T-helper 2 cell treated with Interferon-gamma antibody and Interleukin-4, amounts not matched to agents 5 μg/mL and 100 μg/mL, for 36 hours (primary cell): ENCODE data around the gene TMC2.

ENCODE experiments used
- DNase-seq: peaks from one replicate; pipeline ENCODE4 v3.0.0; 2021; ENCODE audit warnings: low spot score
- H3K27ac Mint-ChIP-seq: one replicate; pipeline ENCODE4 v1.8.0; 2021; ENCODE audit warnings: mild to moderate bottlenecking, mixed read lengths
- H3K27me3 Mint-ChIP-seq: one replicate; pipeline ENCODE4 v1.8.0; 2021; ENCODE audit warnings: low read depth, mixed read lengths
- H3K36me3 Mint-ChIP-seq: one replicate; pipeline ENCODE4 v1.8.0; 2021; ENCODE audit warnings: low read depth, mixed read lengths
- H3K4me1 Mint-ChIP-seq: one replicate; pipeline ENCODE4 v1.8.0; 2021; ENCODE audit warnings: low read depth, mixed read lengths
- H3K4me3 Mint-ChIP-seq: one replicate; pipeline ENCODE4 v1.8.0; 2022; ENCODE audit warnings: mild to moderate bottlenecking, moderate library complexity, mixed read lengths
- H3K9me3 Mint-ChIP-seq: one replicate; pipeline ENCODE4 v1.8.0; 2021; ENCODE audit warnings: mixed read lengths

TMC2 gene

DNA sequence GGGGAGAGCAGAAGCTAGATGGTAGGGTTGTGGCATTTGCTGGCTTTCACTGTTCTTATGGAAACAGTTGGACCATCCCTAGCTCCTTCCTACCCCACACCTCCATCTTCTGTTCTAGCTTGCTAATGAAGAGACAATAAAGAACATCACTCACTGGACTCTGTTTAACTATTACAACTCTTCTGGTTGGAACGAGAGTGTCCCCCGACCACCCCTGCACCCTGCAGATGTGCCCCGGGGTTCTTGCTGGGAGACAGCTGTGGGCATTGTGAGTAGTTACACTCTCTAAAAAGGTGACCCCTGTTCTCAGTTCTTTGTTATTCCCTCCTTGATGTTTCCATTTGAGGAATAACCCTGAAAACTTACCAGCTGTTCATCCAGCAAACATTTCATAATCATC, 75.7 kb downstream of the TMC2 start:
- peaks cover 15% of the 10 kb centered on the region for H3K27me3 Mint-ChIP-seq
- H3K36me3 Mint-ChIP-seq: no peaks in the 10 kb centered on the region
- DNase-seq: no peak
- H3K4me1 Mint-ChIP-seq: no peaks in the 10 kb centered on the region
- no peak overlapping the region for H3K4me3 Mint-ChIP-seq
- no peak overlapping the region for H3K27ac Mint-ChIP-seq
- peaks cover 5% of the 10 kb centered on the region for H3K9me3 Mint-ChIP-seq

DNA sequence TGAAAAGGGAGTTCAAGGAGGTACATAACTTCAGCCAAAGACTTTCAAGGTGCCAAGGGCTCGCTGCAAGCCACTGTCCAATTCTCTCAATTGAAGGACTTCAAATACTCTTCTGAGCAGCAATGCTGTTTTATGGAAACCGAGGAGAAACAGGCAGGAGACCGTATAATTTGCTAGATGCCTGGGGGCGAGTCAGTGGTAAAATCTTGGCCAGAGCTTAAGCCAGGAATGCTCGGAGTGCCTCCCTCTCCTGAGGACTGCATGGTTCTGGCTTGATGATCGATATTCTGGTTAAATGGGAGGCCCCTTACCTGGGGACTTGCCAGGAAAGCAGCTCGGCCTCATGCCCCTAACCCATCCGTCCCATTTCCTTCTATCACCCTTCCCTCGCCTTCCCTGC, 80.3 kb downstream of the TMC2 start:
- no peak overlapping the region for H3K27ac Mint-ChIP-seq
- H3K4me1 Mint-ChIP-seq: no peaks in the 10 kb centered on the region
- no peak overlapping the region for H3K4me3 Mint-ChIP-seq
- H3K27me3 Mint-ChIP-seq: peaks cover 9% of the 10 kb centered on the region
- H3K9me3 Mint-ChIP-seq: no peaks in the 10 kb centered on the region
- DNase-seq: no peak
- no peaks in the 10 kb centered on the region for H3K36me3 Mint-ChIP-seq

DNA sequence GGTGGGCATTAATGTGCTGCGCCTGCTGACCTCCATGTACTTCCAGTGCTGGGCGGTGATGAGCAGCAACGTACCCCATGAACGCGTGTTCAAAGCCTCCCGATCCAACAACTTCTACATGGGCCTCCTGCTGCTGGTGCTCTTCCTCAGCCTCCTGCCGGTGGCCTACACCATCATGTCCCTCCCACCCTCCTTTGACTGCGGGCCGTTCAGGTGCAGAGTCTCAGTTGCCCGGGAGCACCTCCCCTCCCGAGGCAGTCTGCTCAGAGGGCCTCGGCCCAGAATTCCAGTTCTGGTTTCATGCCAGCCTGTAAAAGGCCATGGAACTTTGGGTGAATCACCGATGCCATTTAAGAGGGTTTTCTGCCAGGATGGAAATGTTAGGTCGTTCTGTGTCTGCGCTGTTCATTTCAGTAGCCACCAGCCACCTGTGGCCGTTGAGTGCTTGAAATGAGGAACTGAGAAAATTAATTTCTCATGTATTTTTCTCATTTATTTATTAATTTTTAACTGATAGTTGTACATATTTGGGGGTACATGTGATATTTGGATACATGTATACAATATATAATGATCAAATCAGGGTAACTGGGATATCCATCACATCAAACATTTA, 80.8 kb downstream of the TMC2 start:
- Mint-ChIP-seq H3K27ac (no peak overlapping the region), H3K4me3 (no peak overlapping the region), H3K9me3 (no peaks in the 10 kb centered on the region), H3K27me3 (peaks cover 8% of the 10 kb centered on the region), H3K4me1 (no peaks in the 10 kb centered on the region), H3K36me3 (no peaks in the 10 kb centered on the region)
- no peak for DNase-seq

DNA sequence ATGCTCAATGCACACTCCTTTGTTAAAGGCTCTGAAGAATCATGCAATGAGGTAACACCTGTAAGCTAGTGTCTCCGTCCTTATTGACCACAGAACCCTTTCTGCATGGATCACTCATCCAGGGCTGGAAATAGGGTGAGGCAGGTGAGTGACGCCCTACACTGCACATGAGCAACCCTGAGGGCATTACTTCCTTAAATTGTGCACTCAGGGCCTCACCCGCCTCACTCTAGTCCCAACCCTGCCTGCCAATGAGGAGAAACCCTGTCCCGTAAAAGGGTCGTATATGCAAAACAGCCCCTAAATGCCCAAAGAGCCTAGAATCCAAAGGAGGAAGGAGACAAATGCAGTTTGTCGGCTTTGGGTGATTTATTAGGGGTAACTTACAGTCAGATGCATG, 82.4 kb downstream of the TMC2 start:
- peaks cover 13% of the 10 kb centered on the region for H3K27me3 Mint-ChIP-seq
- H3K4me1 Mint-ChIP-seq: no peaks in the 10 kb centered on the region

DNA sequence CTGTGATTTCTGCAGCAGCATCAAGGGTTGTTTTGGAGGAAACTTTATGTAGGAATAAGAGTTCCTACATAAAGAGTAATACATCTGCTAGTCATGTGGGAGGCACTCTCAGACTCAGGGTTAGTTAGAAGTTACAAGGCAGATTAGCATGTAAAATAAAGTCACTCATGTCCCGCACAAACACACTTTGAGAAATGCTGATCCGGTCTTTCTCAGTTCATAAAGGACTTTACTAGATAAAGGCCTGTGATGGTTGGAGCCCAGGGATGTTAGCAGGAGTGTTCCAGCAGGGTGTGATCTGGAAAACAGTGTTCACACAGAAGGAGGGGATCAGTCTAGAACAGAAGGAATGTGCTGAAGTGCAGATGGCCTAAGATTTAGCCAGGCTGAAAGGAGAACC, 83.0 kb downstream of the TMC2 start:
- Mint-ChIP-seq H3K4me1 (no peaks in the 10 kb centered on the region), H3K27ac (no peak overlapping the region), H3K36me3 (no peaks in the 10 kb centered on the region), H3K4me3 (no peak overlapping the region), H3K9me3 (no peaks in the 10 kb centered on the region), H3K27me3 (peaks cover 13% of the 10 kb centered on the region)
- DNase-seq: no peak

More for the DNA sequence above, 82.4 kb downstream of the TMC2 start:
- Mint-ChIP-seq H3K9me3 (no peaks in the 10 kb centered on the region), H3K4me3 (no peak overlapping the region), H3K27ac (no peak overlapping the region), H3K36me3 (no peaks in the 10 kb centered on the region)
- DNase-seq: no peak

DNA sequence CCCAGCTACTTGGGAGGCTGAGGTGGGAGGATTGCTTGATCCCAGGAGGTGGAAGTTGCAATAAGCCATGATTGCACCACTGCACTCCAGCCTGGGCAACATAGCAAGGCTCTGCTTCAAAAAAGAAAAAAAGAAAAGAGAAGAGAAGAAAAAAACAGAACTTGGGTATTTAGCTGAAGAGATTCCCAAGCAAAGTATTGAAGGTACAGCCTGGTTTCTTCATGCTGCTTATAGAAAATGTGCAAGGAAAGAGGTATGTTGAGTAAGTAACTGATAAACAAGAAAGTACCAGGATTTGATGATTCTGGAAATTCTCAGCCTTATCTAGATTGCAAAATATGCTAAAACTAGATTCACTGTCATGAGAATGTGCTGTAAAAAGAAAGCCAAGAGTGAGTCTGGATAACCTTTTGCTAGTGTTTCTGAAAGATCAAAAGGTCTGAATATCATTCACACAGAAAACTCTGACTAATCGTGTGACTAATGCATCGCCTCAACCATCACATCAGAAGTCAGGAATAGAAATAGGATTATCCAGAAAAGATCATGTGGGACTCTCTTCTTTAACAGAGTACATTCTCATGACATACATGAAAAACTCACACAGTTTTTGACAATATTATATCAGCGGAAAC, 83.7 kb downstream of the TMC2 start:
- H3K4me1 Mint-ChIP-seq: no peaks in the 10 kb centered on the region
- DNase-seq: no peak
- no peaks in the 10 kb centered on the region for H3K36me3 Mint-ChIP-seq
- no peak overlapping the region for H3K27ac Mint-ChIP-seq
- no peaks in the 10 kb centered on the region for H3K9me3 Mint-ChIP-seq
- peaks cover 13% of the 10 kb centered on the region for H3K27me3 Mint-ChIP-seq
- H3K4me3 Mint-ChIP-seq: no peak overlapping the region

DNA sequence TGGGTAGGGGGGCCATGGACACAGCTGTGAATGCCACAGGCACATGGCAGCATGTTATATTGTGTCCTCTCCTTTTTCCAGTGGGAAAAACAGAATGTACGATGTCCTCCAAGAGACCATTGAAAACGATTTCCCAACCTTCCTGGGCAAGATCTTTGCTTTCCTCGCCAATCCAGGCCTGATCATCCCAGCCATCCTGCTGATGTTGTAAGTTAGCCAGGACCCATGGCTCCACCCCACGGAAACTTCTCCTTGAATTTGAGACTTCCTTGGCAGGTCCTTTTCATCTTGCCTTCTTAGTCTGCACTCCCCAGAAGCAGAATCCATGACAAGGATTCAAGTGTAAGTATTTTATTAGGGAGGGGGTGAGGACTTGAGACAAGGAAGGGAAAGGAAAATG, 87.8 kb downstream of the TMC2 start:
- Mint-ChIP-seq H3K36me3 (no peaks in the 10 kb centered on the region), H3K27ac (no peak overlapping the region), H3K9me3 (no peaks in the 10 kb centered on the region), H3K4me1 (no peaks in the 10 kb centered on the region), H3K27me3 (peaks cover 16% of the 10 kb centered on the region), H3K4me3 (no peak overlapping the region)
- DNase-seq: no peak

DNA sequence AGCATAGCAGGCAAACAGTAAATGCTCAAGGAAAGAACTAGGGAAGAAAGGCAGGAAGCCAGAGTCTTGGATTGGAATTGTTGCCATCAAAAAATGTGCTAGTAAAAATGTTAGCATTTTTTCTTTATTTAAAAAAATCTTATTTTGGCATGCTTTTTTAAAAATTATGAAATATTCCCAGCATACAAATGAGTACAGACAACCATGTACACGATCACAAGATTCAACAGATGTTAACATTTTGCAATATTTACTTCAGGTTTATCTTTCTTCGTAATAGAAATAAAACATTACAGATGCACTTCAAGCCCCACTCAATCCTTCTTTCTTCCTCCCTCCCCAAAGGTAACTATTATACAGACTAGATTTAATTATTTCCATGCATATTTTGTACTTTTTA, 88.7 kb downstream of the TMC2 start:
- H3K36me3 Mint-ChIP-seq: no peaks in the 10 kb centered on the region
- no peaks in the 10 kb centered on the region for H3K4me1 Mint-ChIP-seq

DNA sequence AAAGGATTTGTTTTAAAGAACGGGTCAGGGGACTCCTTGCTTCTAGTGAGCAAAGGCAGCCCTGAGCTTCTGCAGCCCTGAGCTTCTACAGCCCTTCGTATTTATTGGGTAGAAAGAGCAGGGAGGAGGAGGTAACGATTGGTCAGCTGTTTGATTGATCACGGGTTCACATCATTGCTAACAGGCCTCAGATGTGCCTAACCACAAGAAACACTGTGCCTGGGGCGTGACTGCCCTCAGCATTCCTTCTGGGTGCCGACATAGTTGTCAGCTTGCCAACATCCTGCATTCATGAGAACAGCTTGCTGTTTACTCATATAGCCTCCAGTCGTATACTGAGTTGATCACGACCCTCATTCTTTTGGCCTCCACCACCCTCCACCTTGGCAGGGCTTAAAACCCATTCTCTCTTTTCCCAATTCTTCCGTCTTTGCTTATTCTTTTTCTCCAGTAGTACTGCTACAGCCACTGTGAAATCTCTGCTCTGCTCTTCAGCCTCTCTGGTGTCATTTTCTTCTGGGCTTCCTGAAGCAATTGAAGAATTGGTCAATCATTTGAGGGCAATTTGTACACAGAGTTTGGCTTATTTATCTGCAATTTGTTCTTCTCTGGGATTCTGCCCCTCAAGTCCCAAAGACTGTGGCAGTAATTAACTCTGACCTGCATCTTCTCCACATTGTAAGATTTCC, 90.6 kb downstream of the TMC2 start:
- H3K36me3 Mint-ChIP-seq: no peaks in the 10 kb centered on the region
- DNase-seq: no peak
- H3K4me1 Mint-ChIP-seq: no peaks in the 10 kb centered on the region
- H3K9me3 Mint-ChIP-seq: no peaks in the 10 kb centered on the region
- H3K27ac Mint-ChIP-seq: no peak overlapping the region
- no peak overlapping the region for H3K4me3 Mint-ChIP-seq
- H3K27me3 Mint-ChIP-seq: peaks cover 33% of the 10 kb centered on the region

More for the DNA sequence above, 88.7 kb downstream of the TMC2 start:
- Mint-ChIP-seq H3K27me3 (peaks cover 16% of the 10 kb centered on the region), H3K9me3 (no peaks in the 10 kb centered on the region), H3K27ac (no peak overlapping the region), H3K4me3 (no peak overlapping the region)
- no peak for DNase-seq

DNA sequence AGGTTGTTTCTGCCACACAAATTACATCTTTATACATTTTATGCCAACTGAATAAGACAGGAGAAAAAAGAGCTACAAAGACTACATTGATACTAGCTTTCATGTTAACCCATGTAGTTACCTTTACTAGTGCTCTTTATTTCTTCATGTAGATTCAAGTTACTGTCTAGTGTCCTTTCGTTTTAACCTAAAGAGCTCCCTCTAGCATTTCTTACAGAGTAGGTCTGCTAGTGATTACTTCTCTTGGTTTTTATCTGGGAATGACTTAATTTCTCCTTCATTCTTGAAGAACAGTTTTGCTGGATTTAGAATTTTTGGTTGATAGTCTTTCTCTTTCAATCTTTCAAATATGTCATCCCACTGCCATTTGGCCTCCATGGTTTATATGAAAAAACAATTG, 94.9 kb downstream of the TMC2 start:
- DNase-seq: no peak
- Mint-ChIP-seq H3K27ac (no peak overlapping the region), H3K4me3 (no peak overlapping the region), H3K4me1 (no peaks in the 10 kb centered on the region), H3K9me3 (no peaks in the 10 kb centered on the region), H3K36me3 (no peaks in the 10 kb centered on the region), H3K27me3 (peaks cover 39% of the 10 kb centered on the region)

DNA sequence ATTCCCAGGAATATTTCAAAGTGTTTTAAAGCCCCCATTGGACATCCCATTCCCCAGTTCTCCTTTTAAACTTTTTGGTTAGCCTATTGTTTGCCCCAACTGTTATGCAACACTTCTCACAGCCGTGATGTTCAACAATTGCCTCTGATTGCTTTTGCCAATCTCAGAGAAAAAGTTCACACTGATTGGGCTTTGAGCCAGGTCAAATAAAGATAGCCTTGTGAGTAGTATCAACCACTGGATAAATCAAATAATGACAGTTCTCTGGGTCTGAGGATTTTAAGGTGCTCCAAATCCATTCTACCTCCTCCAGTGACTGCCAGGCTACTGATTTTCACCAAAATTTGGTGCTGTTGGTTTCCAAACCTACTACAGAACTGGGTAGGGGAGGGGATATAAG, 97.0 kb downstream of the TMC2 start:
- Mint-ChIP-seq H3K9me3 (no peaks in the 10 kb centered on the region), H3K27ac (no peak overlapping the region), H3K36me3 (no peaks in the 10 kb centered on the region), H3K27me3 (peaks cover 39% of the 10 kb centered on the region), H3K4me1 (no peaks in the 10 kb centered on the region), H3K4me3 (no peak overlapping the region)
- DNase-seq: no peak

DNA sequence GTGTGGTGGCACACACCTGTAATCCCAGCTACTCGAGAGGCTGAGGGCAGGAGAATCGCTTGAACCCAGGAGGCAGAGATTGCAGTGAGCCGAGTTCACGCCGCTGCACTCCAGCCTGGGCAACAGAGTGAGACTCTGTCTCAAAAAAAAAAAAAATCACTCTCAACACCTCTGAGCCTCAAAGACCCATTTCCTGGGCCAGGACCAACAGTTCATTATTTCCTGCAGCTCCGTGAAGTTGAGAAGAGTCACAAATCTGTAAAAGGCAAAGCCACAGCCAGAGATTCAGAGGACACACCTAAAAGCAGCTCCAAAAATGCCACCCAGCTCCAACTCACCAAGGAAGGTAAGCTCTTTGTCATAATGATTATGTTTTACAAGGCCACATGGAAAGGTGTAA, 100.9 kb downstream of the TMC2 start:
- Mint-ChIP-seq H3K4me3 (no peak overlapping the region), H3K36me3 (peaks cover 3% of the 10 kb centered on the region), H3K27ac (no peak overlapping the region), H3K9me3 (no peaks in the 10 kb centered on the region), H3K27me3 (peaks cover 18% of the 10 kb centered on the region), H3K4me1 (no peaks in the 10 kb centered on the region)
- no peak for DNase-seq

DNA sequence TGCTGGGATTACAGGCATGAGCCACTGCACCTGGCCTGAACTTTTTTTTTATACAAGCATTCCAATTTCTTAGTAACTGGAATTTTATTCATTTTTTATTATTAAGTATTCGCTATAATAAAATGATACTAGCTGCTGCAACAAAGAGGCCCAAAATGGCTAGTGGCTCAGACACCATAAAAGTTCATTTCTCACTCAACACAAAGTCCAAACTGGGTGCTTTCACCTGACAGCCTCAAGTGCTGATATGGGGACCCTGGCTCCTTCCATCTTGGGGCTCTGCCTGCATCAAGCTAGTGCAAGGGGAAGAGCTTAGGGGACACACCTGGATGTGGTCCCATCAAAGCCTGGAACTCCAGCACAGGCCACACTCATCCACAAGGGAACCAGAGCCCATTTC, 103.9 kb downstream of the TMC2 start:
- DNase-seq: no peak
- Mint-ChIP-seq H3K4me1 (no peaks in the 10 kb centered on the region), H3K27me3 (peaks cover 4% of the 10 kb centered on the region), H3K9me3 (no peaks in the 10 kb centered on the region), H3K4me3 (no peak overlapping the region), H3K36me3 (peaks cover 3% of the 10 kb centered on the region), H3K27ac (no peak overlapping the region)

DNA sequence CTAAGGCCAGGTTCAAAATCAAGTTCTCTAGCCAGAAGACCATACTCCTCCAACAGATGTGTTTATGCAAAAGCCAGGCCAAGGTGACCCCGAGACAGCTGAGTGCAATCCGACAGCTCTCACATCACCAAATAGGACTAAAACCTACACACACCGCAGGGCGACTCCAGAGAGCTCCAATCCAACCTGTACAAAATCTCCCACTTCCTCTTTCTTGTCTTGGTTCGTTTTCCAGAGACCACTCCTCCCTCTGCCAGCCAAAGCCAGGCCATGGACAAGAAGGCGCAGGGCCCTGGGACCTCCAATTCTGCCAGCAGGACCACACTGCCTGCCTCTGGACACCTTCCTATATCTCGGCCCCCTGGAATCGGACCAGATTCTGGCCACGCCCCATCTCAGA, 104.5 kb downstream of the TMC2 start:
- Mint-ChIP-seq H3K4me3 (no peak overlapping the region), H3K9me3 (no peaks in the 10 kb centered on the region), H3K4me1 (no peaks in the 10 kb centered on the region), H3K27ac (no peak overlapping the region), H3K36me3 (peaks cover 3% of the 10 kb centered on the region), H3K27me3 (peaks cover 4% of the 10 kb centered on the region)
- no peak for DNase-seq
